PC-3 (cell line): ENCODE measurements around the gene EMC9.

Experiments used
- CTCF ChIP-seq: fragments of 300-600 bp; sonication (generic); conservative IDR thresholded peaks from 2 replicates; pipeline ENCODE4 v1.5.1; 2017; ENCODE audit warnings: antibody characterized with exemption, low read depth, mild to moderate bottlenecking, low read length
- EZH2 ChIP-seq: fragments of 300-600 bp; sonication (generic); IDR thresholded peaks from one replicate; pipeline ENCODE4 v1.6.1; 2017; ENCODE audit warnings: antibody characterized with exemption, mild to moderate bottlenecking, low read length; ENCODE audit not compliant: unreplicated experiment

GRCh38 chr14:24165785-24166184 lies 24.4 kb upstream of the EMC9 start:
- no peak for TF ChIP-seq CTCF
- no peak for TF ChIP-seq EZH2
